ENCODE data around the gene KAZN.

The KAZN gene

GRCh38 chr1:14895727-14896126 lies 297.2 kb downstream of the KAZN start:
- no peak for DNase-seq

GRCh38 chr1:14896381-14897079 lies 298.0 kb downstream of the KAZN start:
- DNase-seq, result no peak

- DNase-seq, result peak; percentile 9
Measured at GRCh38 chr1:14897080-14897449, 298.6 kb downstream of the KAZN start.

GRCh38 chr1:14897547-14897946 lies 299.1 kb downstream of the KAZN start:
- no peak for DNase-seq

- no peak for DNase-seq
Measured at GRCh38 chr1:14897997-14898645, 299.6 kb downstream of the KAZN start.

- DNase-seq, result no peak
Measured at GRCh38 chr1:14899686-14900085, 301.2 kb downstream of the KAZN start.

- no peak for DNase-seq
Measured at GRCh38 chr1:14901371-14901954, 303.0 kb downstream of the KAZN start.

- DNase-seq, result no peak
Measured at GRCh38 chr1:14903922-14904321, 305.4 kb downstream of the KAZN start.

GRCh38 chr1:14906665-14907064 lies 308.2 kb downstream of the KAZN start:
- no peak for DNase-seq

- DNase-seq, result no peak
Measured at GRCh38 chr1:14907416-14907815, 308.9 kb downstream of the KAZN start.

GRCh38 chr1:14909273-14909672 lies 310.8 kb downstream of the KAZN start:
- DNase-seq, result no peak

- DNase-seq, result no peak
Measured at GRCh38 chr1:14909920-14910460, 311.5 kb downstream of the KAZN start.

GRCh38 chr1:14910984-14911721 lies 312.7 kb downstream of the KAZN start:
- no peak for DNase-seq

GRCh38 chr1:14912839-14913481 lies 314.5 kb downstream of the KAZN start:
- DNase-seq, result no peak

GRCh38 chr1:14913482-14914177 lies 315.1 kb downstream of the KAZN start:
- DNase-seq, result no peak

- no peak for DNase-seq
Measured at GRCh38 chr1:14914351-14914988, 316.0 kb downstream of the KAZN start.

- peak; percentile 43 for DNase-seq
Measured at GRCh38 chr1:14915356-14916054, 317.0 kb downstream of the KAZN start.

- no peak for DNase-seq
Measured at GRCh38 chr1:14919289-14919688, 320.8 kb downstream of the KAZN start.

- DNase-seq, result no peak
Measured at GRCh38 chr1:14919751-14920150, 321.3 kb downstream of the KAZN start.

- no peak for DNase-seq
Measured at GRCh38 chr1:14921057-14921456, 322.6 kb downstream of the KAZN start.

Measured in activated CD4-positive, alpha-beta T cell treated with anti-CD3 and anti-CD28 coated beads, Interleukin-10, Interleukin-2, amounts not matched to agents 100 ng/mL and 50 ng/mL, durations not matched to agents 16 hours and 8 hours (primary cell).